ENCODE results near the gene LRRK2. TPM values are rescaled to one million over a fixed set of nuclear protein-coding genes. Genes with fewer than 3 reads are reported as not detected.

Gene LRRK2
- total and polyA plus RNA-seq, 2 experiments from 2014 or later = 0.24 TPM; not detected in 1

GRCh38 chr12:40327535-40327934 is 102.7 kb downstream of the LRRK2 start:
- ATAC-seq = no peak
- peaks cover 17% of the 10 kb centered on the region; the same call in 2 of the 3 replicates for H3K9me3 Mint-ChIP-seq
- H3K36me3 ChIP-seq (ENCODE audit: insufficient read depth) = no peaks in the 10 kb centered on the region

GRCh38 chr12:40330180-40330579 is 105.4 kb downstream of the LRRK2 start:
- Mint-ChIP-seq H3K9me3 (peaks cover 17% of the 10 kb centered on the region; the same call in 2 of the 3 replicates), H3K27ac (no peak overlapping the region), H3K4me3 (no peak overlapping the region), H3K36me3 (ENCODE audit: low read depth) (peaks cover 8% of the 10 kb centered on the region; the same call in 2 of the 3 replicates), H3K27me3 (ENCODE audit: insufficient read depth, low read depth, poor library complexity) (peaks cover 2% of the 10 kb centered on the region), H3K4me1 (no peaks in the 10 kb centered on the region)
- Histone ChIP-seq H3K4me2 (no peak overlapping the region), H3K4me1 (ENCODE audit: insufficient read depth) (no peaks in the 10 kb centered on the region), H3K27ac (ENCODE audit: low read depth) (no peak overlapping the region), H3K27me3 (ENCODE audit: insufficient read depth) (no peaks in the 10 kb centered on the region), H3K9me2 (ENCODE audit: insufficient read depth) (no peaks in the 10 kb centered on the region), H3K79me2 (replicated peaks; ENCODE audit: insufficient read depth) (no peaks in the 10 kb centered on the region), H4K20me1 (replicated peaks; ENCODE audit: insufficient read depth) (no peaks in the 10 kb centered on the region), H3F3A (replicated peaks; ENCODE audit: low read depth) (no peaks in the 10 kb centered on the region), H3K36me3 (ENCODE audit: insufficient read depth) (no peaks in the 10 kb centered on the region), H3K4me3 (no peak overlapping the region), H2AFZ (no peak overlapping the region)
- ATAC-seq (no peak), DNase-seq (ENCODE audit: low spot score) (no peak)
- no peak for TF ChIP-seq NANOG (IDR thresholded peaks at IDR 0.05; ENCODE audit: borderline replicate concordance)
- TF ChIP-seq EZH2 (IDR thresholded peaks at IDR 0.05; ENCODE audit: low read depth, unreplicated experiment) = no peak
- no peak for TF ChIP-seq JUNB (IDR thresholded peaks at IDR 0.05; ENCODE audit: unreplicated experiment)
- TF ChIP-seq ETS1 (IDR thresholded peaks at IDR 0.05) = no peak
- TF ChIP-seq CTCF (conservative IDR thresholded peaks at IDR 0.05; ENCODE audit: low read depth in 2 of 2) = no peak
- no peak for TF ChIP-seq CREB1 (CRISPR knock-in tag; IDR thresholded peaks at IDR 0.05; ENCODE audit: low read depth)
- no peak for TF ChIP-seq ZNF114 (CRISPR knock-in tag; IDR thresholded peaks at IDR 0.05)
- no peak for TF ChIP-seq REST (IDR thresholded peaks at IDR 0.05; ENCODE audit: unreplicated experiment)

More at GRCh38 chr12:40327535-40327934, 102.7 kb downstream of the LRRK2 start:
- TF ChIP-seq CTCF (conservative IDR thresholded peaks at IDR 0.05; ENCODE audit: low read depth in 2 of 2) = no peak
- no peak for TF ChIP-seq ETS1 (IDR thresholded peaks at IDR 0.05)
- no peak for TF ChIP-seq STAT1 (IDR thresholded peaks at IDR 0.05; ENCODE audit: unreplicated experiment)
- TF ChIP-seq ZNF331 (CRISPR knock-in tag; IDR thresholded peaks at IDR 0.05; ENCODE audit: low read depth) = no peak
- TF ChIP-seq CREB1 (CRISPR knock-in tag; IDR thresholded peaks at IDR 0.05; ENCODE audit: low read depth) = no peak
- no peak for TF ChIP-seq NANOG (IDR thresholded peaks at IDR 0.05; ENCODE audit: borderline replicate concordance)
- no peak for TF ChIP-seq EZH2phosphoT487 (IDR thresholded peaks at IDR 0.05; ENCODE audit: unreplicated experiment)
- Histone ChIP-seq H3K4me3 (no peak overlapping the region), H3K27me3 (ENCODE audit: insufficient read depth) (no peaks in the 10 kb centered on the region), H3K4me1 (ENCODE audit: insufficient read depth) (no peaks in the 10 kb centered on the region), H3K9me2 (ENCODE audit: insufficient read depth) (no peaks in the 10 kb centered on the region), H3F3A (replicated peaks; ENCODE audit: low read depth) (no peaks in the 10 kb centered on the region), H3K4me2 (no peak overlapping the region), H2AFZ (no peak overlapping the region), H3K79me2 (replicated peaks; ENCODE audit: insufficient read depth) (no peaks in the 10 kb centered on the region), H3K27ac (ENCODE audit: low read depth) (no peak overlapping the region), H4K20me1 (replicated peaks; ENCODE audit: insufficient read depth) (no peaks in the 10 kb centered on the region)
- Mint-ChIP-seq H3K36me3 (ENCODE audit: low read depth) (peaks cover 8% of the 10 kb centered on the region; the same call in 2 of the 3 replicates), H3K4me3 (no peak overlapping the region), H3K27me3 (ENCODE audit: insufficient read depth, low read depth, poor library complexity) (no peaks in the 10 kb centered on the region), H3K27ac (no peak overlapping the region), H3K4me1 (no peaks in the 10 kb centered on the region)
- DNase-seq (ENCODE audit: low spot score) = no peak

All from GM23338 (cell line).